GM12878 (cell line): Measurements from ENCODE around the gene TTC22. TPM values are rescaled to one million over a fixed set of nuclear protein-coding genes. Genes with fewer than 3 reads are reported as not detected.
A peak's percentile ranks its signal among the peaks of the same experiment; 100 is the strongest.

Experiments used
- ATAC-seq: fragments of 200-7000 bp; cut with Tn5 transposase; 3 replicates; pipeline ENCODE4 v1.9.1; 2020; ENCODE audit warnings: mild to moderate bottlenecking, moderate library complexity
- BruUV-seq: library from RNA; stranded (reverse); fragments of 400-500 nt; replicated peaks from 2 replicates; lab custom pipeline; 2021; lab: Mats Ljungman, UMichigan
- CTCF ChIA-PET: fragments of 300-600 bp; sonication (Branson Sonifier 250); formaldehyde crosslinking; extraction: SDS; loops from one replicate; lab custom pipeline; 2021; ENCODE audit warnings: inconsistent platforms; lab: Yijun Ruan, JAX
- POLR2A ChIA-PET: fragments of 350-600 bp; formaldehyde crosslinking; extraction: SDS; loops from one replicate; lab custom pipeline; 2021; ENCODE audit warnings: inconsistent platforms; lab: Charles Lee
- RAD21 ChIA-PET: fragments of 300-600 bp; sonication (Branson Sonifier 250); formaldehyde crosslinking; loops from one replicate; lab custom pipeline; 2023; ENCODE audit warnings: antibody characterized with exemption; ENCODE audit not compliant: unreplicated experiment; lab: Charles Lee
- SMC1A ChIA-PET: fragments of 300-600 bp; sonication (Branson Sonifier 250); formaldehyde crosslinking; loops from one replicate; lab custom pipeline; 2023; ENCODE audit not compliant: unreplicated experiment, uncharacterized antibody; lab: Charles Lee
- DNase-seq: peaks from one replicate; pipeline ENCODE4 v3.0.0-alpha.2; 2011; ENCODE audit warnings: low read depth, low spot score
- FAIRE-seq: peaks from 3 replicates; lab custom pipeline; 2011; peaks lifted over from hg19 to GRCh38; lab: Jason Lieb, UNC
- H2AFZ ChIP-seq: 2 replicates; pipeline ENCODE4 v1.6.0; 2011; ENCODE audit warnings: low read depth, low read length, control low read depth; ENCODE audit not compliant: control insufficient read depth
- H3K27ac ChIP-seq: 2 replicates; pipeline ENCODE4 v1.5.1; 2011; ENCODE audit warnings: control low read depth; ENCODE audit not compliant: control insufficient read depth, insufficient read depth
- H3K27me3 ChIP-seq, 2 experiments: replicated peaks in 1 of 2; 2 replicates each; pipeline versions ENCODE4 v1.6.0 to v1.6.1; 2011; ENCODE audit warnings: low read length in 1 of 2; ENCODE audit not compliant: control insufficient read depth in 2 of 2, insufficient read depth in 2 of 2
- H3K36me3 ChIP-seq, 2 experiments: 2 replicates each; pipeline ENCODE4 v1.5.1; 2011; ENCODE audit warnings: low read length in 1 of 2; ENCODE audit not compliant: control insufficient read depth in 2 of 2, insufficient read depth in 2 of 2
- H3K4me1 ChIP-seq: 2 replicates; pipeline ENCODE4 v1.6.1; 2011; ENCODE audit warnings: mild to moderate bottlenecking, low read length, moderate library complexity, mixed read lengths; ENCODE audit not compliant: control insufficient read depth, insufficient read depth
- H3K4me2 ChIP-seq: 2 replicates; pipeline ENCODE4 v1.6.0; 2011; ENCODE audit warnings: control low read depth; ENCODE audit not compliant: control insufficient read depth, insufficient read depth
- H3K4me3 ChIP-seq: fragments of 200-600 bp; sonication (generic); 2 replicates; pipeline ENCODE4 v1.5.1; 2016
- H3K79me2 ChIP-seq: 2 replicates; pipeline ENCODE4 v1.6.0; 2011; ENCODE audit warnings: low read length; ENCODE audit not compliant: control insufficient read depth, insufficient read depth
- H3K9ac ChIP-seq: 2 replicates; pipeline ENCODE4 v1.8.0; 2011; ENCODE audit warnings: low read length, control low read depth, mixed read lengths; ENCODE audit not compliant: control insufficient read depth, insufficient read depth
- H3K9me3 ChIP-seq: replicated peaks from 3 replicates; pipeline ENCODE4 v1.5.1; 2011; ENCODE audit warnings: mild to moderate bottlenecking, low read length; ENCODE audit not compliant: control insufficient read depth, insufficient read depth
- H4K20me1 ChIP-seq: 2 replicates; pipeline ENCODE4 v1.6.0; 2011; ENCODE audit not compliant: control insufficient read depth, insufficient read depth
- ATF7 ChIP-seq: fragments of 450-650 bp; IDR thresholded peaks from 2 replicates; pipeline ENCODE4 v1.6.1; 2016; ENCODE audit warnings: low read depth, mild to moderate bottlenecking
- BRCA1 ChIP-seq: IDR thresholded peaks from 2 replicates; pipeline ENCODE4 v1.6.1; 2011; ENCODE audit warnings: low read depth, low read length, improper control_type of control experiment
- DPF2 ChIP-seq: fragments of 450-650 bp; IDR thresholded peaks from 2 replicates; pipeline ENCODE4 v1.6.1; 2017; ENCODE audit warnings: mild to moderate bottlenecking
- FOS ChIP-seq: IDR thresholded peaks from 3 replicates; pipeline ENCODE4 v1.6.1; 2011; ENCODE audit warnings: borderline replicate concordance; ENCODE audit not compliant: insufficient read length; ENCODE audit errors: extremely low read depth
- GABPA ChIP-seq: IDR thresholded peaks from 2 replicates; pipeline ENCODE4 v1.6.1; 2014; ENCODE audit warnings: antibody characterized with exemption, low read depth, mild to moderate bottlenecking, inconsistent platforms
- MXI1 ChIP-seq: fragments of 150-350 bp; IDR thresholded peaks from 2 replicates; pipeline ENCODE4 v1.6.1; 2011; ENCODE audit warnings: low read depth, mild to moderate bottlenecking, inconsistent platforms, low read length, improper control_type of control experiment
- NRF1 ChIP-seq: conservative IDR thresholded peaks from 2 replicates; pipeline ENCODE4 v1.6.1; 2011; ENCODE audit warnings: mild to moderate bottlenecking, low read depth, low read length, improper control_type of control experiment
- PML ChIP-seq: IDR thresholded peaks from 2 replicates; pipeline ENCODE4 v1.6.1; 2012; ENCODE audit warnings: low read length, inconsistent platforms
- POLR2A ChIP-seq: IDR thresholded peaks from 2 replicates; pipeline ENCODE4 v1.6.1; 2011; ENCODE audit warnings: low read depth, mild to moderate bottlenecking, low read length
- RB1 ChIP-seq: fragments of 450-650 bp; formaldehyde crosslinking; IDR thresholded peaks from 2 replicates; pipeline ENCODE4 v1.6.1; 2017; ENCODE audit warnings: mild to moderate bottlenecking, borderline replicate concordance
- SPI1 ChIP-seq: IDR thresholded peaks from 2 replicates; pipeline ENCODE4 v1.6.1; 2011; ENCODE audit warnings: low read depth, mild to moderate bottlenecking, low read length, moderate library complexity, borderline replicate concordance; ENCODE audit not compliant: insufficient read depth
- SREBF2 ChIP-seq: IDR thresholded peaks from 2 replicates; pipeline ENCODE4 v1.6.1; 2012; ENCODE audit warnings: mild to moderate bottlenecking, low read length
- SRF ChIP-seq, 2 experiments: IDR thresholded peaks; 2 replicates each; pipeline ENCODE4 v1.6.1; 2011; ENCODE audit warnings: low read depth in 2 of 2, low read length in 2 of 2, mild to moderate bottlenecking in 1 of 2, moderate library complexity in 1 of 2
- WGBS: methylation state at CpG from one replicate; pipeline ENCODE4 v1.1.6; 2016; ENCODE audit warnings: low lambda C conversion rate; ENCODE audit not compliant: insufficient replicate concordance, insufficient coverage; ENCODE audit errors: missing lambda C conversion rate; 5-methylcytosine and 5-hydroxymethylcytosine counted together
- in situ Hi-C: fragments of 300-500 bp; cut with MboI; formaldehyde crosslinking; loops from 9 replicates; pipeline ENCODE4 v1.14.3; 2018; ENCODE audit warnings: mixed read lengths
- intact Hi-C: fragments of 100-400 bp; cut with micrococcal nuclease; formaldehyde crosslinking; loops from one replicate; pipeline ENCODE4 v1.14.2; 2022; ENCODE audit not compliant: unreplicated experiment
- polyA plus RNA-seq, 11 experiments: library from polyadenylated mRNA; depleted of rRNA in 4 of 11; unstranded in 6 of 11; stranded (reverse) in 5 of 11; fragments of >200 nt; fragmentation: Nextera tagmentation in 4 of 11; fragmentation: Illumina TruSeq in 1 of 11; extraction: Ambion mirVana in 4 of 11; extraction: Trizol in 1 of 11; gene quantifications; 1 replicate in 1 of 11; 2 replicates in 10 of 11; pipeline versions ENCODE4 v1.2.1 to v1.2.3, GENCODE V29; 2011 to 2016; ENCODE audit warnings: inconsistent platforms in 2 of 11, missing spikeins in 2 of 11, low read depth in 1 of 11
- total RNA-seq, 4 experiments: library from RNA; depleted of rRNA in 3 of 4; stranded (reverse); fragments of >200 nt in 3 of 4; fragmentation: Illumina TruSeq in 1 of 4; extraction: Trizol in 1 of 4; gene quantifications; 2 replicates each; pipeline versions ENCODE4 v1.2.1 to v1.2.3, GENCODE V29; 2013 to 2021
- TF ChIP-seq, protein P1 (sequence below): IDR thresholded peaks from 2 replicates; pipeline ENCODE4 v1.6.1; 2012; ENCODE audit warnings: low read depth, low read length, improper control_type of control experiment
- TF ChIP-seq, protein P2 (sequence below): IDR thresholded peaks from 2 replicates; pipeline ENCODE4 v1.6.1; 2012; ENCODE audit warnings: low read depth, low read length, improper control_type of control experiment
- TF ChIP-seq, protein P3 (sequence below): fragments of 450-650 bp; IDR thresholded peaks from 2 replicates; pipeline ENCODE4 v1.6.1; 2018; ENCODE audit warnings: borderline replicate concordance, mild to moderate bottlenecking; ENCODE audit not compliant: partially characterized antibody
- TF ChIP-seq, protein P4 (sequence below): IDR thresholded peaks from 2 replicates; pipeline ENCODE4 v1.6.1; 2011; ENCODE audit warnings: borderline replicate concordance, low read depth, mild to moderate bottlenecking, moderate library complexity, low read length; ENCODE audit not compliant: insufficient read depth, poor library complexity, severe bottlenecking

Gene TTC22
- total and polyA plus RNA-seq, 10 of the 15 experiments (the other 5 are each of a cell fraction or from before 2014, with no cell fraction given) = 0.64 to 5.1 (median 1.9) TPM

DNA sequence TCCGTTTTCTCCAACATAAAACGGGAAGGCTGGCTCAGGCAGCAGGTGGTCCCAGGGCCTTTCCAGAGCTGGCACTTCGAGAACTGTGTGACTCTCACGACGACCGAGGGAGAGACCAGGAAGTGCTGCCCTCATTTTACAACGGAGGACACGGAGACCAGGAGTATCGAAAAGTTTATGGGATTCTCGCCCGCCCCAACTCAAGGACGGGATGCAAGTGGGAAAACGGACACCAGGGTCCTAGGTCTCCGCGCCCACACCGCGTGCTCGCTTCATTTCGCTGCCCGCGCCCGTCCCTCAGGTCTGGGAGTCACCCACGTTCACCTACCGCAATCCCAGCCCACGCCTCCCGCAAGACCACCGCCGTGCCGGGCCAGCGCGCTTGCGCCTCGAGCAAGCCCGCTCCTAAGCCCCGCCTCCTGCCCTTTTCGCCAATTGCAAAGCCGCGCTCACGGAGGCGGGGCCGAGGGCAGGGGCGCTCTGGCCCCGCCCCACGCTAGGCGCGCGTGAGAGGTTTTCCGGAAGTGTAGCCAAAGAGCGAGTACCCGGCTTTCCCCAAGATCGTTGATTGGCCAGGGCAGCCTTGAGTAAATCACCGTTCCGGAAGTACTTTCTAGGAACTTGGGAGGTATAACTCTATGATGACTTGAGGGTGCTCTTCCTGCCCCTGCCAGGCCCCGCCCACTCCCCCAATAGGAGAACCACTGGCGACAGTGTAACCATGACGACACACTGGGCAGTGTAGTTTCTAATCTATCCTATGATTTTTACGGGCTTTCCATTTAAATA lies 36.8 kb downstream of the TTC22 start, which contains the start of gene PARS2:
TSS of gene PARS2 (minus strand) at position 391 of the 789 bp plus-strand sequence. CDS start 5,362 bp downstream, outside the sequence.
- CTCF ChIA-PET = interaction anchor here (0.6 to 8.9 kb wide), 5 partner anchors 8 to 233 kb away, joined by 3 to 60 read pairs (median 3); partner anchors contain the start of gene TTC22
- peak; percentile 97 for ATAC-seq
- RAD21 ChIA-PET = no interaction called here
- no TSS peak for BruUV-seq
- intact Hi-C loops (loop anchor here (2.0 kb wide), 2 partner anchors 36 to 50 kb away; partner anchors contain the start of genes TTC22 and TTC4), in situ Hi-C loops (no loop called here)
- H3K9me3 ChIP-seq = no peaks in the 10 kb centered on the region
- FAIRE-seq = peak; percentile 100
- peak within 1 kb of the TSS; percentile 71 for H3K27ac ChIP-seq
- H3K27me3 ChIP-seq = no peaks in the 10 kb centered on the region
- no peaks in the 10 kb centered on the region for H3K36me3 ChIP-seq
- peaks cover 9% of the 10 kb centered on the region for H3K4me1 ChIP-seq
- H3K9ac ChIP-seq = peak within 1 kb of the TSS; percentile 92
- peaks cover 17% of the 10 kb centered on the region for H3K79me2 ChIP-seq
- H3K4me2 ChIP-seq = peak within 1 kb of the TSS; percentile 93
- H4K20me1 ChIP-seq = no peaks in the 10 kb centered on the region
- H2AFZ ChIP-seq = peak within 1 kb of the TSS; percentile 93
- peak; percentile 97 for DNase-seq
- POLR2A ChIA-PET = interaction anchor here (1.0 kb wide), 1 partner anchor 35 kb away, joined by 3 read pairs; no protein-coding TSS in a partner anchor
- SMC1A ChIA-PET = interaction anchor here (0.8 to 1.0 kb wide), 2 partner anchors 12 to 32 kb away, joined by 3 to 4 read pairs; no protein-coding TSS in a partner anchor
- WGBS = 1% methylated on average over 57 of the region's 57 CpGs
- peak within 1 kb of the TSS; percentile 99 for H3K4me3 ChIP-seq
- TF ChIP-seq RB1 (peak; percentile 74), SREBF2 (no peak), NRF1 (peak; percentile 44), ATF7 (peak; percentile 71), SRF (IDR thresholded peaks at IDR 0.05; ENCODE audit: low read depth in 2 of 2, low read length in 2 of 2) (peak; percentile 65 to 79; a peak in 2 of 4 replicates), BRCA1 (no peak), GABPA (peak; percentile 92), DPF2 (0 out of 2 replicates have a peak, but pooled peaks have one; percentile 48), SPI1 (0 out of 2 replicates have a peak, but pooled peaks have one; percentile 6), PML (peak; percentile 67; the same call in 1 of the 2 replicates), MXI1 (peak; percentile 65; the same call in 1 of the 2 replicates), FOS (peak; percentile 18), POLR2A (peak; percentile 93)
- TF ChIP-seq, protein P1, sequence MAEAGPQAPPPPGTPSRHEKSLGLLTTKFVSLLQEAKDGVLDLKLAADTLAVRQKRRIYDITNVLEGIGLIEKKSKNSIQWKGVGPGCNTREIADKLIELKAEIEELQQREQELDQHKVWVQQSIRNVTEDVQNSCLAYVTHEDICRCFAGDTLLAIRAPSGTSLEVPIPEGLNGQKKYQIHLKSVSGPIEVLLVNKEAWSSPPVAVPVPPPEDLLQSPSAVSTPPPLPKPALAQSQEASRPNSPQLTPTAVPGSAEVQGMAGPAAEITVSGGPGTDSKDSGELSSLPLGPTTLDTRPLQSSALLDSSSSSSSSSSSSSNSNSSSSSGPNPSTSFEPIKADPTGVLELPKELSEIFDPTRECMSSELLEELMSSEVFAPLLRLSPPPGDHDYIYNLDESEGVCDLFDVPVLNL = peak; percentile 59; the same call in 1 of the 2 replicates
- TF ChIP-seq, protein P2, sequence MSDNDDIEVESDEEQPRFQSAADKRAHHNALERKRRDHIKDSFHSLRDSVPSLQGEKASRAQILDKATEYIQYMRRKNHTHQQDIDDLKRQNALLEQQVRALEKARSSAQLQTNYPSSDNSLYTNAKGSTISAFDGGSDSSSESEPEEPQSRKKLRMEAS = peak; percentile 59; the same call in 1 of the 2 replicates
- TF ChIP-seq, protein P3, sequence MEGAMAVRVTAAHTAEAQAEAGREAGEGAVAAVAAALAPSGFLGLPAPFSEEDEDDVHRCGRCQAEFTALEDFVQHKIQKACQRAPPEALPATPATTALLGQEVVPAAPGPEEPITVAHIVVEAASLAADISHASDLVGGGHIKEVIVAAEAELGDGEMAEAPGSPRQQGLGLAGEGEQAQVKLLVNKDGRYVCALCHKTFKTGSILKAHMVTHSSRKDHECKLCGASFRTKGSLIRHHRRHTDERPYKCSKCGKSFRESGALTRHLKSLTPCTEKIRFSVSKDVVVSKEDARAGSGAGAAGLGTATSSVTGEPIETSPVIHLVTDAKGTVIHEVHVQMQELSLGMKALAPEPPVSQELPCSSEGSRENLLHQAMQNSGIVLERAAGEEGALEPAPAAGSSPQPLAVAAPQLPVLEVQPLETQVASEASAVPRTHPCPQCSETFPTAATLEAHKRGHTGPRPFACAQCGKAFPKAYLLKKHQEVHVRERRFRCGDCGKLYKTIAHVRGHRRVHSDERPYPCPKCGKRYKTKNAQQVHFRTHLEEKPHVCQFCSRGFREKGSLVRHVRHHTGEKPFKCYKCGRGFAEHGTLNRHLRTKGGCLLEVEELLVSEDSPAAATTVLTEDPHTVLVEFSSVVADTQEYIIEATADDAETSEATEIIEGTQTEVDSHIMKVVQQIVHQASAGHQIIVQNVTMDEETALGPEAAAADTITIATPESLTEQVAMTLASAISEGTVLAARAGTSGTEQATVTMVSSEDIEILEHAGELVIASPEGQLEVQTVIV = no peak
- TF ChIP-seq, protein P4, sequence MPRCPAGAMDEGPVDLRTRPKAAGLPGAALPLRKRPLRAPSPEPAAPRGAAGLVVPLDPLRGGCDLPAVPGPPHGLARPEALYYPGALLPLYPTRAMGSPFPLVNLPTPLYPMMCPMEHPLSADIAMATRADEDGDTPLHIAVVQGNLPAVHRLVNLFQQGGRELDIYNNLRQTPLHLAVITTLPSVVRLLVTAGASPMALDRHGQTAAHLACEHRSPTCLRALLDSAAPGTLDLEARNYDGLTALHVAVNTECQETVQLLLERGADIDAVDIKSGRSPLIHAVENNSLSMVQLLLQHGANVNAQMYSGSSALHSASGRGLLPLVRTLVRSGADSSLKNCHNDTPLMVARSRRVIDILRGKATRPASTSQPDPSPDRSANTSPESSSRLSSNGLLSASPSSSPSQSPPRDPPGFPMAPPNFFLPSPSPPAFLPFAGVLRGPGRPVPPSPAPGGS = no peak
